DMS53 (cell line): ENCODE results near the gene ZNF423.
"Not testable (repeated sequence)": the region's sequence is repeated elsewhere in the genome, so short reads cannot be mapped to it uniquely, and the experiment has no call there.

ENCODE experiments used
- DNase-seq: peaks from one replicate; lab custom pipeline; 2025; lab: John Stamatoyannopoulos, UW

ZNF423 gene

GRCh38 chr16:49583911-49584310 is 272.0 kb downstream of the ZNF423 start:
- no peak for DNase-seq

- DNase-seq, result no peak
These were observed 274.1 kb downstream of the ZNF423 start for GRCh38 chr16:49581630-49582298.

GRCh38 chr16:49580751-49581303 is 275.1 kb downstream of the ZNF423 start:
- no peak for DNase-seq

- no peak for DNase-seq
These were observed 277.4 kb downstream of the ZNF423 start for GRCh38 chr16:49578435-49579024.

GRCh38 chr16:49578018-49578417 is 277.9 kb downstream of the ZNF423 start:
- no peak for DNase-seq

GRCh38 chr16:49576941-49577340 is 279.0 kb downstream of the ZNF423 start:
- no peak for DNase-seq

- no peak for DNase-seq
These were observed 279.8 kb downstream of the ZNF423 start for GRCh38 chr16:49576173-49576494.

GRCh38 chr16:49575346-49576172 is 280.4 kb downstream of the ZNF423 start:
- no peak for DNase-seq

GRCh38 chr16:49574826-49575225 is 281.1 kb downstream of the ZNF423 start:
- no peak for DNase-seq

- DNase-seq, result no peak
These were observed 288.0 kb downstream of the ZNF423 start for GRCh38 chr16:49567950-49568349.

- no peak for DNase-seq
These were observed 289.5 kb downstream of the ZNF423 start for GRCh38 chr16:49566432-49566831.

- no peak for DNase-seq
These were observed 291.2 kb downstream of the ZNF423 start for GRCh38 chr16:49564496-49565229.

GRCh38 chr16:49563666-49564065 is 292.2 kb downstream of the ZNF423 start:
- DNase-seq, result no peak

GRCh38 chr16:49562894-49563293 is 293.0 kb downstream of the ZNF423 start:
- not testable (repeated sequence) for DNase-seq

- no peak for DNase-seq
These were observed 293.7 kb downstream of the ZNF423 start for GRCh38 chr16:49562228-49562627.

- DNase-seq, result no peak
These were observed 295.7 kb downstream of the ZNF423 start for GRCh38 chr16:49560004-49560830.

GRCh38 chr16:49559242-49559641 is 296.7 kb downstream of the ZNF423 start:
- no peak for DNase-seq

GRCh38 chr16:49558451-49558850 is 297.5 kb downstream of the ZNF423 start:
- DNase-seq, result no peak

- DNase-seq, result peak; percentile 6
These were observed 299.1 kb downstream of the ZNF423 start for GRCh38 chr16:49556606-49557446.

GRCh38 chr16:49556249-49556605 is 299.7 kb downstream of the ZNF423 start:
- no peak for DNase-seq
